H9 (cell line): ENCODE data around the gene SEPTIN5. TPM values are rescaled to one million over a fixed set of nuclear protein-coding genes. Genes with fewer than 3 reads are reported as not detected.

ENCODE experiments used
- DNase-seq: peaks from one replicate; pipeline ENCODE4 v3.0.0-alpha.2; 2017
- H2AFZ ChIP-seq: one replicate; pipeline ENCODE4 v1.6.1; 2013; ENCODE audit warnings: mild to moderate bottlenecking, low read length, control low read depth, moderate library complexity
- H2AK5ac ChIP-seq: 2 replicates; pipeline ENCODE4 v1.6.1; 2013; ENCODE audit warnings: low read length, control low read depth, mixed read lengths; ENCODE audit not compliant: insufficient read length
- H2BK120ac ChIP-seq: one replicate; pipeline ENCODE4 v1.6.1; 2013; ENCODE audit warnings: low read depth, mild to moderate bottlenecking, low read length, control low read depth, inconsistent platforms; ENCODE audit not compliant: poor library complexity, severe bottlenecking
- H2BK12ac ChIP-seq: 2 replicates; pipeline ENCODE4 v1.6.1; 2013; ENCODE audit warnings: low read length, control low read depth, mixed read lengths, low read depth; ENCODE audit not compliant: insufficient read length
- H2BK15ac ChIP-seq: 2 replicates; pipeline ENCODE4 v1.6.1; 2013; ENCODE audit warnings: low read depth, low read length, control low read depth
- H2BK20ac ChIP-seq: one replicate; pipeline ENCODE4 v1.6.1; 2013; ENCODE audit warnings: low read depth, mild to moderate bottlenecking, low read length, control low read depth, inconsistent platforms; ENCODE audit not compliant: poor library complexity, severe bottlenecking
- H2BK5ac ChIP-seq: 2 replicates; pipeline ENCODE4 v1.6.1; 2013; ENCODE audit warnings: low read length, control low read depth, mixed read lengths; ENCODE audit not compliant: insufficient read length
- H3K14ac ChIP-seq: 2 replicates; pipeline ENCODE4 v1.6.1; 2013; ENCODE audit warnings: low read length, control low read depth; ENCODE audit not compliant: insufficient read depth
- H3K18ac ChIP-seq: 2 replicates; pipeline ENCODE4 v1.6.1; 2013; ENCODE audit warnings: low read depth, mild to moderate bottlenecking, mixed read lengths, low read length, control low read depth; ENCODE audit not compliant: insufficient read length
- H3K23ac ChIP-seq: 2 replicates; pipeline ENCODE4 v1.6.1; 2013; ENCODE audit warnings: low read length, control low read depth, mixed read lengths, low read depth; ENCODE audit not compliant: insufficient read length
- H3K23me2 ChIP-seq: 2 replicates; pipeline ENCODE4 v1.6.1; 2013; ENCODE audit warnings: low read depth, mild to moderate bottlenecking, mixed read lengths, low read length, control low read depth; ENCODE audit not compliant: insufficient read length, poor library complexity, severe bottlenecking
- H3K27ac ChIP-seq: 2 replicates; pipeline ENCODE4 v1.5.1; 2013; ENCODE audit warnings: low read length, control low read depth, mixed read lengths, low read depth; ENCODE audit not compliant: insufficient read length
- H3K27me3 ChIP-seq: 2 replicates; pipeline ENCODE4 v1.6.1; 2013; ENCODE audit warnings: low read length, control low read depth, inconsistent platforms; ENCODE audit not compliant: insufficient read depth
- H3K4ac ChIP-seq: 2 replicates; pipeline ENCODE4 v1.6.1; 2013; ENCODE audit warnings: low read depth, mild to moderate bottlenecking, control low read depth, inconsistent platforms, low read length, moderate library complexity
- H3K4me1 ChIP-seq: 2 replicates; pipeline ENCODE4 v1.6.1; 2013; ENCODE audit warnings: low read length, control low read depth, inconsistent platforms; ENCODE audit not compliant: insufficient read depth
- H3K4me2 ChIP-seq: 2 replicates; pipeline ENCODE4 v1.6.1; 2013; ENCODE audit warnings: low read length, control low read depth, mixed read lengths; ENCODE audit not compliant: insufficient read length, insufficient read depth
- H3K56ac ChIP-seq: 2 replicates; pipeline ENCODE4 v1.6.1; 2013; ENCODE audit warnings: low read depth, mild to moderate bottlenecking, mixed read lengths, low read length, control low read depth; ENCODE audit not compliant: insufficient read length
- H3K79me1 ChIP-seq: 2 replicates; pipeline ENCODE4 v1.6.1; 2013; ENCODE audit warnings: low read depth, mild to moderate bottlenecking, moderate library complexity, low read length, control low read depth, inconsistent platforms; ENCODE audit not compliant: insufficient read depth, poor library complexity, severe bottlenecking
- H3K79me2 ChIP-seq: 2 replicates; pipeline ENCODE4 v1.6.1; 2013; ENCODE audit warnings: low read length, control low read depth, inconsistent platforms; ENCODE audit not compliant: insufficient read depth
- H3K9ac ChIP-seq: 2 replicates; pipeline ENCODE4 v1.6.1; 2013; ENCODE audit warnings: low read length, control low read depth, mixed read lengths; ENCODE audit not compliant: insufficient read length; ENCODE audit errors: extremely low read depth
- H3K9me3 ChIP-seq: one replicate; pipeline ENCODE4 v1.6.1; 2013; ENCODE audit warnings: low read depth, low read length, inconsistent platforms; ENCODE audit not compliant: control insufficient read depth
- H3T11ph ChIP-seq: one replicate; pipeline ENCODE4 v1.6.1; 2013; ENCODE audit warnings: mild to moderate bottlenecking, low read length, control low read depth, inconsistent platforms
- H4K20me1 ChIP-seq: one replicate; pipeline ENCODE4 v1.6.1; 2013; ENCODE audit not compliant: control insufficient read depth, insufficient read length, insufficient read depth
- H4K5ac ChIP-seq: 2 replicates; pipeline ENCODE4 v1.6.1; 2013; ENCODE audit warnings: low read depth, mild to moderate bottlenecking, mixed read lengths, low read length, control low read depth; ENCODE audit not compliant: insufficient read length
- H4K8ac ChIP-seq: replicated peaks from 2 replicates; pipeline ENCODE4 v1.6.1; 2013; ENCODE audit warnings: low read length, control low read depth, mixed read lengths, low read depth; ENCODE audit not compliant: insufficient read length
- H4K91ac ChIP-seq: 2 replicates; pipeline ENCODE4 v1.6.1; 2013; ENCODE audit warnings: low read depth, mild to moderate bottlenecking, moderate library complexity, mixed read lengths, low read length, control low read depth; ENCODE audit not compliant: insufficient read length
- H3K27ac Mint-ChIP-seq, 3 experiments: 2 replicates in 2 of 3; 3 replicates in 1 of 3; pipeline ENCODE4 v1.8.0; 2020 to 2021; ENCODE audit warnings: mixed read lengths in 3 of 3, mild to moderate bottlenecking in 1 of 3, moderate library complexity in 1 of 3
- H3K27me3 Mint-ChIP-seq: 2 replicates; pipeline ENCODE4 v1.8.0; 2021; ENCODE audit warnings: low read depth, mild to moderate bottlenecking, moderate library complexity, mixed read lengths
- H3K36me3 Mint-ChIP-seq, 3 experiments: 2 replicates in 2 of 3; 3 replicates in 1 of 3; pipeline ENCODE4 v1.8.0; 2020 to 2021; ENCODE audit warnings: low read depth in 3 of 3, mixed read lengths in 3 of 3; ENCODE audit not compliant: insufficient read depth in 1 of 3
- H3K4me1 Mint-ChIP-seq, 2 experiments: 2 replicates each; pipeline ENCODE4 v1.8.0; 2020; ENCODE audit warnings: mixed read lengths in 2 of 2
- H3K4me3 Mint-ChIP-seq, 2 experiments: 2 replicates in 1 of 2; 3 replicates in 1 of 2; pipeline ENCODE4 v1.8.0; 2020 to 2021; ENCODE audit warnings: mild to moderate bottlenecking in 2 of 2, mixed read lengths in 2 of 2, moderate library complexity in 1 of 2
- H3K9me3 Mint-ChIP-seq, 2 experiments: 2 replicates in 1 of 2; 3 replicates in 1 of 2; pipeline ENCODE4 v1.8.0; 2020; ENCODE audit warnings: mild to moderate bottlenecking in 2 of 2, mixed read lengths in 2 of 2, moderate library complexity in 1 of 2
- CTCF ChIP-seq: fragments of 200-600 bp; sonication (generic); conservative IDR thresholded peaks from 3 replicates; pipeline ENCODE4 v1.8.0; 2021; ENCODE audit warnings: antibody characterized with exemption, mild to moderate bottlenecking
- whole genome bisulfite sequencing: extraction: QIAGEN DNeasy Blood & Tissue Kit; methylation state at CpG from one replicate; pipeline ENCODE4 v1.1.7; 2013; ENCODE audit warnings: missing lambda C conversion rate, low lambda C conversion rate, mixed read lengths; ENCODE audit not compliant: insufficient read length; ENCODE audit errors: extremely low coverage; 5-methylcytosine and 5-hydroxymethylcytosine counted together
- total RNA-seq: library from RNA; stranded (reverse); gene quantifications from 2 replicates; pipeline ENCODE4 v1.2.1, GENCODE V29; 2021

Gene SEPTIN5
- total RNA-seq, 1 experiment from 2014 or later = 17.8 TPM

GRCh38 chr22:19688301-19689290 lies 25.7 kb upstream of the SEPTIN5 start:
- Histone ChIP-seq H2AK5ac (no peak overlapping the region), H4K5ac (no peak overlapping the region), H3K79me2 (no peaks in the 10 kb centered on the region), H3K23ac (no peak overlapping the region), H2BK15ac (no peak overlapping the region; the same call in 1 of the 2 replicates), H3K27ac (no peak overlapping the region), H4K20me1 (no peaks in the 10 kb centered on the region), H3K4me2 (no peak overlapping the region), H3K27me3 (no peaks in the 10 kb centered on the region), H3K4me1 (peaks cover 6% of the 10 kb centered on the region; the same call in 1 of the 2 replicates), H3K79me1 (no peaks in the 10 kb centered on the region), H2AFZ (no peak overlapping the region), H2BK12ac (no peak overlapping the region), H2BK20ac (no peak overlapping the region), H4K91ac (no peak overlapping the region), H3K56ac (no peak overlapping the region), H3K23me2 (no peaks in the 10 kb centered on the region), H3K14ac (peak overlapping the region; percentile 42; the same call in 1 of the 2 replicates), H2BK5ac (no peak overlapping the region), H4K8ac (no peak overlapping the region), H3K18ac (no peak overlapping the region), H3K9ac (no peak overlapping the region), H3K4ac (no peak overlapping the region), H3K9me3 (no peaks in the 10 kb centered on the region), H2BK120ac (no peak overlapping the region), H3T11ph (no peak overlapping the region)
- H3K9me3 Mint-ChIP-seq = peaks cover 3 to 4% of the 10 kb centered on the region in 2 experiments; a peak in 2 of 5 replicates
- peaks cover 9% of the 10 kb centered on the region for H3K27me3 Mint-ChIP-seq
- no peak overlapping the region for H3K27ac Mint-ChIP-seq
- H3K4me1 Mint-ChIP-seq = peaks cover 18 to 20% of the 10 kb centered on the region in 2 experiments
- TF ChIP-seq CTCF = no peak
- no peaks in the 10 kb centered on the region; a peak in 1 of 7 replicates for H3K36me3 Mint-ChIP-seq
- DNase-seq = no peak
- no CpG with 5 or more reads among the region's 21 CpGs for WGBS
- H3K4me3 Mint-ChIP-seq = no peak overlapping the region
